ENCODE measurements around the gene CDKL2. TPM values are rescaled to one million over a fixed set of nuclear protein-coding genes. Genes with fewer than 3 reads are reported as not detected.

CDKL2 gene
- total and polyA plus RNA-seq, 2 of the 8 experiments (the other 6 are each of a cell fraction or from before 2014, with no cell fraction given) = 1.4 to 2.1 TPM

DNA sequence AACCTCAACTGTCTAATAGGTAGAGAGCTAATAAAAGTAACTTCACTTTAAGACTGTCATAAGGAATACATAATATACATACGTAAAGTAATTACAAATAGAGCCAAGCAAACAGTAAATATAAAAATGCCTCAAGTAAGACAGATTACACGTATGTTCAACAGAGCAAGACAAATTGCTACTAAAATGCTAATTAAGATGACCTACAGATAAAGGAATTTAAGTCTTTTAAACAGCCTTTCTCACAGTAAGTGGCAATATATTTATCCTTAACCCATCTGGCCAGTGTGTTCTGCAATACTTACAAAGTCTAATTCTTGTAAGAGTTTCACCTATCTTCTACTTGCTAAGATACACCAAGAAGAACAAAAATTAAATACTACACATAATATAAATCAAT is 30.2 kb upstream of the CDKL2 start:
- no peak overlapping the region for H3K23ac ChIP-seq (ENCODE audit: insufficient read length)
- no peak overlapping the region for H3K9ac ChIP-seq (replicated peaks in 1 of 4; ENCODE audit: extremely low read depth in 1 of 4, low read depth in 3 of 4, low read length in 3 of 4)
- H3K36me3 ChIP-seq (ENCODE audit: control insufficient read depth in 2 of 4, insufficient read depth in 4 of 4, low read length in 3 of 4) = peaks cover 7 to 64% (median 36%) of the 10 kb centered on the region in 4 experiments; a peak in 7 of 8 replicates
- CTCF ChIA-PET (ENCODE audit: partially characterized antibody) = interaction anchor here (0.6 to 1.9 kb wide), 4 partner anchors 8 to 46 kb away, joined by 3 to 9 read pairs (median 4); no protein-coding TSS in a partner anchor
- no peak overlapping the region for H3K14ac ChIP-seq (ENCODE audit: insufficient read length)
- H3K4me1 ChIP-seq (replicated peaks in 1 of 4; ENCODE audit: control insufficient read depth in 3 of 4, insufficient read depth in 4 of 4, low read length in 3 of 4) = no peaks in the 10 kb centered on the region; a peak in 1 of 7 replicates
- no peaks in the 10 kb centered on the region; the same call in 1 of the 2 replicates for H3K23me2 ChIP-seq (ENCODE audit: low read depth, low read length)
- 0 out of 2 replicates have a peak, but pooled peaks cover 2% of the 10 kb centered on the region for H3K79me1 ChIP-seq (ENCODE audit: low read depth, low read length)
- H3K79me2 ChIP-seq (ENCODE audit: control insufficient read depth in 1 of 2, insufficient read depth in 2 of 2, low read length in 2 of 2) = peaks cover 18 to 87% of the 10 kb centered on the region in 2 experiments
- H2BK5ac ChIP-seq (ENCODE audit: low read depth, low read length) = no peak overlapping the region
- no peaks in the 10 kb centered on the region for H3K9me3 ChIP-seq (ENCODE audit: insufficient read depth in 2 of 2, low read depth in 1 of 2, low read length in 1 of 2)
- no peak overlapping the region for H4K8ac ChIP-seq (ENCODE audit: extremely low read depth, insufficient read depth, low read length)
- H3K4ac ChIP-seq (replicated peaks; ENCODE audit: insufficient read length, low read depth, low read length) = no peak overlapping the region
- no peak overlapping the region for H2BK120ac ChIP-seq (replicated peaks; ENCODE audit: low read depth, low read length)
- no peak overlapping the region for H2AFZ ChIP-seq (ENCODE audit: low read length)
- H2AK5ac ChIP-seq (ENCODE audit: low read depth, low read length) = no peak overlapping the region
- H3K27ac ChIP-seq (ENCODE audit: low read depth, low read length) = no peak overlapping the region
- peaks cover 12 to 23% of the 10 kb centered on the region in 2 experiments for H4K20me1 ChIP-seq (replicated peaks in 1 of 2; ENCODE audit: control insufficient read depth in 1 of 2, insufficient read depth in 2 of 2, low read length in 2 of 2)
- H4K91ac ChIP-seq (replicated peaks; ENCODE audit: insufficient read length, low read length) = no peak overlapping the region
- no peak for FAIRE-seq
- H2BK15ac ChIP-seq (ENCODE audit: low read length) = no peak overlapping the region
- POLR2A ChIA-PET (ENCODE audit: partially characterized antibody) = interaction anchor here (2.6 to 2.9 kb wide), 2 partner anchors 8 to 64 kb away, joined by 9 to 16 read pairs; partner anchors contain the start of gene USO1
- H3K56ac ChIP-seq (replicated peaks; ENCODE audit: insufficient read length, low read depth, low read length) = no peak overlapping the region
- WGBS, 2 experiments (ENCODE audit: extremely low coverage in 1 of 2, insufficient coverage in 1 of 2, insufficient read length in 1 of 2, insufficient replicate concordance in 2 of 2, low coverage in 1 of 2, low lambda C conversion rate in 2 of 2, missing lambda C conversion rate in 1 of 2) = 90% methylated on average over 2 of the region's 2 CpGs; no CpG with 5 or more reads in 1 of the 2 experiments
- H3K4me3 ChIP-seq (ENCODE audit: extremely low read depth in 1 of 4, insufficient read depth in 2 of 4, low read depth in 3 of 4, low read length in 4 of 4) = no peak overlapping the region
- H3K18ac ChIP-seq (ENCODE audit: extremely low read depth, low read length) = no peak overlapping the region
- no peak for TF ChIP-seq SAP30 (IDR thresholded peaks at IDR 0.05; ENCODE audit: insufficient read depth, insufficient replicate concordance, low read length)
- TF ChIP-seq RNF2 (IDR thresholded peaks at IDR 0.05; ENCODE audit: borderline replicate concordance, low read depth, low read length, missing control alignments, poor library complexity, severe bottlenecking) = no peak
- TF ChIP-seq BRCA1 (IDR thresholded peaks at IDR 0.05; ENCODE audit: low read depth, low read length) = no peak
- TF ChIP-seq TBP (IDR thresholded peaks at IDR 0.05; ENCODE audit: low read depth, low read length) = no peak
- no peak for TF ChIP-seq RAD21 (IDR thresholded peaks at IDR 0.05 in 1 of 2, conservative IDR thresholded peaks at IDR 0.05 in 1 of 2; ENCODE audit: low read depth in 2 of 2, low read length in 2 of 2)
- TF ChIP-seq SRF (IDR thresholded peaks at IDR 0.05; ENCODE audit: low read depth, low read length) = no peak
- TF ChIP-seq EP300 (IDR thresholded peaks at IDR 0.05; ENCODE audit: borderline replicate concordance in 1 of 2, low read depth in 2 of 2, low read length in 2 of 2) = no peak
- no peak for TF ChIP-seq ASH2L (IDR thresholded peaks at IDR 0.05; ENCODE audit: low read length)
- TF ChIP-seq POU5F1 (IDR thresholded peaks at IDR 0.05; ENCODE audit: low read depth, low read length) = no peak
- no peak for TF ChIP-seq SP4 (IDR thresholded peaks at IDR 0.05; ENCODE audit: low read length)
- TF ChIP-seq JUN (IDR thresholded peaks at IDR 0.05; ENCODE audit: low read depth, low read length) = no peak
- no peak overlapping the region for H2BK12ac ChIP-seq (ENCODE audit: low read depth, low read length)
- no peak overlapping the region for H3K4me2 ChIP-seq (ENCODE audit: insufficient read depth in 1 of 2, low read depth in 2 of 2, low read length in 2 of 2)
- no peaks in the 10 kb centered on the region for H3K27me3 ChIP-seq (replicated peaks in 1 of 4; ENCODE audit: control insufficient read depth in 3 of 4, extremely low read depth in 1 of 4, insufficient read depth in 3 of 4, low read length in 3 of 4)
- no peak for DNase-seq (ENCODE audit: low read depth in 1 of 2, low spot score in 2 of 2)
- H2BK20ac ChIP-seq (ENCODE audit: low read length) = no peak overlapping the region
- no peak overlapping the region for H4K5ac ChIP-seq (ENCODE audit: insufficient read length, low read depth, low read length)

Data from H1 (cell line).